Common myeloid progenitor, CD34-positive (primary cell): ENCODE results near the gene ZFP1.

Source experiments
- CTCF ChIA-PET: fragments of 350-600 bp; sonication (Branson Sonifier 250); formaldehyde crosslinking; loops from one replicate; lab custom pipeline; 2021; ENCODE audit warnings: antibody characterized with exemption; lab: Charles Lee
- POLR2A ChIA-PET: fragments of 350-600 bp; sonication (Branson Sonifier 250); formaldehyde crosslinking; loops from one replicate; lab custom pipeline; 2021; ENCODE audit warnings: antibody characterized with exemption; lab: Charles Lee
- DNase-seq, 3 donors: peaks; one replicate each; pipeline versions ENCODE4 v3.0.0 to v3.0.0-alpha.2; 2013
- H3K27ac ChIP-seq, 2 experiments: 1 replicate in 1 of 2; 2 replicates in 1 of 2; pipeline ENCODE4 v1.7.0; 2013; ENCODE audit warnings: inconsistent platforms in 2 of 2, low read length in 2 of 2, mild to moderate bottlenecking in 2 of 2, low read depth in 1 of 2, moderate library complexity in 1 of 2; ENCODE audit not compliant: severe bottlenecking in 2 of 2, insufficient read depth in 1 of 2, poor library complexity in 1 of 2
- H3K27me3 ChIP-seq, 5 experiments: replicated peaks in 2 of 5; 1 replicate in 3 of 5; 2 replicates in 2 of 5; pipeline versions ENCODE4 v1.6.1 to v1.7.0; 2013; ENCODE audit warnings: low read length in 4 of 5, mild to moderate bottlenecking in 2 of 5, moderate library complexity in 2 of 5, inconsistent platforms in 1 of 5; ENCODE audit not compliant: insufficient read depth in 5 of 5, control insufficient read depth in 4 of 5
- H3K36me3 ChIP-seq, 4 experiments: 1 replicate in 2 of 4; 2 replicates in 2 of 4; pipeline versions ENCODE4 v1.6.1 to v1.7.0; 2013; ENCODE audit warnings: low read length in 3 of 4, control low read depth in 1 of 4, mild to moderate bottlenecking in 1 of 4; ENCODE audit not compliant: control insufficient read depth in 4 of 4, insufficient read depth in 4 of 4
- H3K4me1 ChIP-seq, 4 experiments: 1 replicate in 3 of 4; 2 replicates in 1 of 4; pipeline versions ENCODE4 v1.6.1 to v1.7.1; 2013; ENCODE audit warnings: low read length in 3 of 4, mild to moderate bottlenecking in 3 of 4, control low read depth in 1 of 4, inconsistent platforms in 1 of 4, moderate library complexity in 1 of 4; ENCODE audit not compliant: control insufficient read depth in 4 of 4, insufficient read depth in 4 of 4; ENCODE audit errors: control extremely low read depth in 1 of 4
- H3K4me3 ChIP-seq, 7 experiments: 1 replicate in 4 of 7; 2 replicates in 3 of 7; pipeline versions ENCODE4 v1.5.1 to v1.7.0; 2013; ENCODE audit warnings: mild to moderate bottlenecking in 7 of 7, low read length in 6 of 7, moderate library complexity in 6 of 7, inconsistent platforms in 2 of 7, low read depth in 2 of 7, control low read depth in 1 of 7; ENCODE audit not compliant: insufficient read depth in 4 of 7, control insufficient read depth in 1 of 7; ENCODE audit errors: extremely low read depth in 1 of 7
- H3K9me3 ChIP-seq, 5 experiments: 1 replicate in 4 of 5; 2 replicates in 1 of 5; pipeline versions ENCODE4 v1.6.1 to v1.7.1; 2013; ENCODE audit warnings: low read length in 4 of 5, mild to moderate bottlenecking in 2 of 5, inconsistent platforms in 1 of 5, low read depth in 1 of 5, moderate library complexity in 1 of 5; ENCODE audit not compliant: control insufficient read depth in 4 of 5, insufficient read depth in 2 of 5; ENCODE audit errors: control extremely low read depth in 1 of 5
- WGBS: methylation state at CpG from one replicate; pipeline ENCODE4 v1.1.5; 2013; ENCODE audit not compliant: insufficient coverage; 5-methylcytosine and 5-hydroxymethylcytosine counted together

Gene ZFP1

GRCh38 chr16:75219838-75220237, 71.5 kb downstream of the ZFP1 start:
- H3K9me3 ChIP-seq = no peaks in the 10 kb centered on the region
- POLR2A ChIA-PET = no interaction called here
- H3K36me3 ChIP-seq = no peaks in the 10 kb centered on the region
- peak overlapping the region in 4 of 7 experiments; percentile 8 to 59 (median 28) for H3K4me3 ChIP-seq
- peaks cover 0 to 2% (median 0%) of the 10 kb centered on the region in 4 experiments for H3K4me1 ChIP-seq
- no peak overlapping the region for H3K27ac ChIP-seq
- DNase-seq = peak; percentile 15 to 54 (median 34)
- CTCF ChIA-PET = interaction anchor here (1.0 kb wide), 1 partner anchor 20 kb away, joined by 3 read pairs; no protein-coding TSS in a partner anchor
- no CpG with 5 or more reads among the region's 5 CpGs for WGBS
- peaks cover 0 to 13% (median 9%) of the 10 kb centered on the region in 5 experiments for H3K27me3 ChIP-seq
